ENCODE data around the gene ACBD6. TPM values are rescaled to one million over a fixed set of nuclear protein-coding genes. Genes with fewer than 3 reads are reported as not detected.
A peak's percentile ranks its signal among the peaks of the same experiment; 100 is the strongest.

ACBD6 gene
- total and polyA plus RNA-seq, 2 of the 4 experiments (the other 2 are of a cell fraction) = 52.5 to 59.1 TPM

DNA sequence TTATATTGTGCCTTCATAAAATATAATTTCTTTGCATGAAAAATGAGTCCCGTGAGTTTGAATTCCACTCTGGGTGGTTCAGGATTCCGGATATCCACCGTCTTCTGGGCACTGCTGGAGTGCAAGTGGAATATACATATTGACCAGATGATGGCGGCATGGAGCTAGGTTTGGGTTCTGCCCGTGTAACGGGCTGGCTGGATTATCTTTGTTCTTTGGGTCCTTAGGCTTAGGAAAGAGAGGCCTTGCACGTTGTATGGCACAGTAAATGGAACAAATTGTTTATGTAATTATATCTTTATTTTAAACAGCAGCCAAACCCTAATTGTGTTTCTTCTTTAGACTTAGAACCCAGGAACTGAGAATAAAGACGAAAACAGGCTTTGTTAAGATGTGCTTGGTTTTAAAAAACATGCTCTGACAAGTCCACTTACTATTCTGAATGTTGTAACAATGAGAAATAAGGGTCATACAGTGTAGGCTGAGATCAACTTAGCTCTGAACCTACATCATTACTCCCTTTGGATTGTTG lies 13.5 kb upstream of the ACBD6 start:
- Histone ChIP-seq H3K9ac (ENCODE audit: low read depth, low read length) (peak overlapping the region; percentile 88), H3K36me3 (ENCODE audit: control insufficient read depth, insufficient read depth, low read length) (no peaks in the 10 kb centered on the region), H3K4me3 (ENCODE audit: insufficient read depth, low read depth, low read length) (no peak overlapping the region), H3K4me2 (ENCODE audit: low read depth, low read length) (peak overlapping the region; percentile 30; the same call in 1 of the 2 replicates), H3K23ac (ENCODE audit: low read depth, low read length) (peak overlapping the region; percentile 85; the same call in 1 of the 2 replicates), H2AK9ac (replicated peaks; ENCODE audit: low read depth, low read length, poor library complexity) (no peak overlapping the region), H4K20me1 (ENCODE audit: insufficient read depth, low read length) (no peaks in the 10 kb centered on the region), H3K9me1 (ENCODE audit: insufficient read depth, low read length) (no peaks in the 10 kb centered on the region), H2BK120ac (ENCODE audit: low read depth, low read length) (peak overlapping the region; percentile 94), H4K8ac (ENCODE audit: low read depth in 2 of 2, low read length in 2 of 2) (peak overlapping the region; percentile 28 to 87; a peak in 3 of 4 replicates), H4K91ac (ENCODE audit: insufficient read depth, low read depth, low read length) (peak overlapping the region; percentile 39), H2AK5ac (ENCODE audit: low read depth, low read length) (no peak overlapping the region), H2AFZ (replicated peaks; ENCODE audit: low read length, poor library complexity) (no peak overlapping the region), H3K27ac (ENCODE audit: insufficient read depth, low read length) (peak overlapping the region; percentile 98; the same call in 1 of the 2 replicates), H2BK5ac (ENCODE audit: low read depth, low read length, poor library complexity, severe bottlenecking) (peak overlapping the region; percentile 98), H3K56ac (ENCODE audit: extremely low read depth, insufficient read depth, low read length) (peak overlapping the region; percentile 83), H3K4me1 (ENCODE audit: control insufficient read depth, insufficient read depth, low read length) (peaks cover 8% of the 10 kb centered on the region), H3K18ac (ENCODE audit: low read depth, low read length) (peak overlapping the region; percentile 98), H2BK20ac (ENCODE audit: low read depth, low read length) (peak overlapping the region; percentile 85; the same call in 1 of the 2 replicates), H4K5ac (ENCODE audit: low read depth, low read length) (peak overlapping the region; percentile 65), H2BK15ac (ENCODE audit: low read depth, low read length) (peak overlapping the region; percentile 16; the same call in 1 of the 3 replicates), H3K4ac (ENCODE audit: low read depth, low read length) (peak overlapping the region; percentile 71), H3K79me1 (ENCODE audit: low read depth in 1 of 2, low read length in 2 of 2) (no peaks in the 10 kb centered on the region), H3K27me3 (ENCODE audit: control insufficient read depth, insufficient read depth, low read length) (no peaks in the 10 kb centered on the region), H3K9me3 (ENCODE audit: control insufficient read depth, insufficient read depth, low read length) (no peaks in the 10 kb centered on the region), H3K14ac (replicated peaks; ENCODE audit: low read depth, low read length) (peak overlapping the region; percentile 88)
- dilution Hi-C loops (cut with HindIII; ENCODE audit: low sequenced_read_pairs, unreplicated experiment) (no loop called here), intact Hi-C loops (cut with micrococcal nuclease) (loop anchor here (1.0 to 10.0 kb wide), 5 partner anchors 116 to 650 kb away; partner anchors contain the start of genes STX6 and XPR1), in situ Hi-C loops (cut with MboI; ENCODE audit: low sequenced_read_pairs) (loop anchor here (5.0 to 10.0 kb wide), 2 partner anchors 569 to 636 kb away; partner anchors contain the start of gene IER5)
- POLR2A ChIA-PET (ENCODE audit: unreplicated experiment) = interaction anchor here (0.5 to 1.0 kb wide), 2 partner anchors 14 to 586 kb away, joined by 3 read pairs; partner anchors contain the start of gene ACBD6
- no TSS peak for BruUV-seq (replicated peaks)
- DNase-seq = peak; percentile 84
- WGBS, 2 experiments (ENCODE audit: extremely low coverage in 2 of 2, insufficient read length in 1 of 2) = no CpG with 5 or more reads among the region's 8 CpGs
- CTCF ChIA-PET = interaction anchor here (0.6 to 2.6 kb wide), 11 partner anchors 12 to 626 kb away, joined by 3 to 19 read pairs (median 3); partner anchors contain the start of gene ACBD6
- peak; percentile 98 for ATAC-seq (ENCODE audit: low read depth)
- TF ChIP-seq MAFK (IDR thresholded peaks at IDR 0.05; ENCODE audit: low read depth, low read length) (no peak), SMC3 (IDR thresholded peaks at IDR 0.05; ENCODE audit: low read depth, low read length) (peak; percentile 85), BHLHE40 (IDR thresholded peaks at IDR 0.05; ENCODE audit: low read depth, low read length) (peak; percentile 65; the same call in 1 of the 2 replicates), CHD1 (IDR thresholded peaks at IDR 0.05; ENCODE audit: low read depth, low read length) (peak; percentile 40; the same call in 1 of the 2 replicates), RCOR1 (IDR thresholded peaks at IDR 0.05; ENCODE audit: insufficient replicate concordance, low read length) (no peak), FOS (IDR thresholded peaks at IDR 0.05; ENCODE audit: low read depth, low read length) (no peak), CEBPB (IDR thresholded peaks at IDR 0.05; ENCODE audit: low read depth, low read length) (peak; percentile 35; the same call in 1 of the 2 replicates), MAZ (IDR thresholded peaks at IDR 0.05; ENCODE audit: borderline replicate concordance, low read depth, low read length) (no peak), MXI1 (IDR thresholded peaks at IDR 0.05; ENCODE audit: borderline replicate concordance, low read depth, low read length) (0 out of 2 replicates have a peak, but pooled peaks have one; percentile 12), NFE2L2 (IDR thresholded peaks at IDR 0.05; ENCODE audit: low read depth, low read length) (no peak), POLR2A (IDR thresholded peaks at IDR 0.05; ENCODE audit: low read depth, low read length) (peak; percentile 56)
- TF ChIP-seq, protein P1, sequence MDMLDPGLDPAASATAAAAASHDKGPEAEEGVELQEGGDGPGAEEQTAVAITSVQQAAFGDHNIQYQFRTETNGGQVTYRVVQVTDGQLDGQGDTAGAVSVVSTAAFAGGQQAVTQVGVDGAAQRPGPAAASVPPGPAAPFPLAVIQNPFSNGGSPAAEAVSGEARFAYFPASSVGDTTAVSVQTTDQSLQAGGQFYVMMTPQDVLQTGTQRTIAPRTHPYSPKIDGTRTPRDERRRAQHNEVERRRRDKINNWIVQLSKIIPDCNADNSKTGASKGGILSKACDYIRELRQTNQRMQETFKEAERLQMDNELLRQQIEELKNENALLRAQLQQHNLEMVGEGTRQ (IDR thresholded peaks at IDR 0.05; ENCODE audit: low read depth, low read length) = no peak
- TF ChIP-seq, protein P2, sequence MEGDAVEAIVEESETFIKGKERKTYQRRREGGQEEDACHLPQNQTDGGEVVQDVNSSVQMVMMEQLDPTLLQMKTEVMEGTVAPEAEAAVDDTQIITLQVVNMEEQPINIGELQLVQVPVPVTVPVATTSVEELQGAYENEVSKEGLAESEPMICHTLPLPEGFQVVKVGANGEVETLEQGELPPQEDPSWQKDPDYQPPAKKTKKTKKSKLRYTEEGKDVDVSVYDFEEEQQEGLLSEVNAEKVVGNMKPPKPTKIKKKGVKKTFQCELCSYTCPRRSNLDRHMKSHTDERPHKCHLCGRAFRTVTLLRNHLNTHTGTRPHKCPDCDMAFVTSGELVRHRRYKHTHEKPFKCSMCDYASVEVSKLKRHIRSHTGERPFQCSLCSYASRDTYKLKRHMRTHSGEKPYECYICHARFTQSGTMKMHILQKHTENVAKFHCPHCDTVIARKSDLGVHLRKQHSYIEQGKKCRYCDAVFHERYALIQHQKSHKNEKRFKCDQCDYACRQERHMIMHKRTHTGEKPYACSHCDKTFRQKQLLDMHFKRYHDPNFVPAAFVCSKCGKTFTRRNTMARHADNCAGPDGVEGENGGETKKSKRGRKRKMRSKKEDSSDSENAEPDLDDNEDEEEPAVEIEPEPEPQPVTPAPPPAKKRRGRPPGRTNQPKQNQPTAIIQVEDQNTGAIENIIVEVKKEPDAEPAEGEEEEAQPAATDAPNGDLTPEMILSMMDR (conservative IDR thresholded peaks at IDR 0.05; ENCODE audit: low read depth, low read length) = peak; percentile 94
- TF ChIP-seq, protein P3, sequence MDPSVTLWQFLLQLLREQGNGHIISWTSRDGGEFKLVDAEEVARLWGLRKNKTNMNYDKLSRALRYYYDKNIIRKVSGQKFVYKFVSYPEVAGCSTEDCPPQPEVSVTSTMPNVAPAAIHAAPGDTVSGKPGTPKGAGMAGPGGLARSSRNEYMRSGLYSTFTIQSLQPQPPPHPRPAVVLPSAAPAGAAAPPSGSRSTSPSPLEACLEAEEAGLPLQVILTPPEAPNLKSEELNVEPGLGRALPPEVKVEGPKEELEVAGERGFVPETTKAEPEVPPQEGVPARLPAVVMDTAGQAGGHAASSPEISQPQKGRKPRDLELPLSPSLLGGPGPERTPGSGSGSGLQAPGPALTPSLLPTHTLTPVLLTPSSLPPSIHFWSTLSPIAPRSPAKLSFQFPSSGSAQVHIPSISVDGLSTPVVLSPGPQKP (IDR thresholded peaks at IDR 0.05; ENCODE audit: borderline replicate concordance, low read depth, low read length) = no peak
